Posterior cingulate gyrus (tissue), 11 donors: Measurements from ENCODE around the gene AGO4.
"Not testable (repeated sequence)": the region's sequence is repeated elsewhere in the genome, so short reads cannot be mapped to it uniquely, and the experiment has no call there.

Experiments
- DNase-seq, 10 donors: peaks; one replicate each; pipeline versions ENCODE4 v3.0.0 to v3.0.0-alpha.2; 2020 to 2021; ENCODE audit warnings: mixed read lengths in 3 of 10
- intact Hi-C: fragments of 100-400 bp; cut with DNase I; formaldehyde crosslinking; loops from one replicate; pipeline ENCODE4 v1.15.1; 2023

The AGO4 gene

DNA sequence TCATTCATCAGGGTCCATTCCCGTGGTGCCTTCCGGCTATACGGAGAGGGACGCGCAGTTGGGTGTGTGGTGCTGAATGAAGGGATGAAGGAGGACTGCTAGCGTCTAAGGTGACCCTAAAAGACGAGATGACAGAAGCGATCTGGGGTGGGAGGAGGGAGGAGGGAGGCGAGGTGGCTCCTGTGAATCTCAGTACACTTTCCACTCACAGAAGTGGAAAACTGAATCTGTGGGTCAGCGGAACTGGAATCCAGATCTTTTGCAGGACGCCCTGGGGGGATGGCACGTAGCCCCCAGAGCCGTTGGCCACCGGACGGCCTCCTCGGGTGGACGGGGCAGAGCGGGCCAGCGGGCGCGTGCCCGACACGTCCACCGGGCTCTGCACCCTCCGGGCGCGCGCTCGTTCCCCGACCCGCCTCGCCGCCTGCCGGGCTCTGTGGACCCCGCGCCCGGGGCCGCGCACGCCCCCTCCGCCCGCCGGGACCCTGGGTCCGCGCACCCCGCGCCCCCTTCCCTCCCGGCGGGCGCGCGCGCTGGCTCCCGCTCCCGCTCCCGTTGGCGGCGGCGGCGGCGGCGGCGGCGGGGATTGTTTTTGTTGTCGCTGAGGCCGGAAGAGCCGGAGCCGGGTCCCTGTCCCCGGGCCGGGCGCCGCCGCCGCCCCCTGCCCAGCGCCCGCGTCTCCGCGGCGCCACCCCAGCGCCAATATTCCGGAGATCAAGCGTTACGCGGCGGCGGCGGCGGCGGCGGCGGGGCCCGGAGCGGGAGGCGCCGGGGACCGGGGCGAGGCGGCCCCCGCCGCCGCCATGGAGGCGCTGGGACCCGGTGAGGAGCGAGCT, at the start of gene AGO4:
AGO4 (plus strand) TSS at position 403 of the 836 bp plus-strand sequence; CDS start at position 804, 401 bp downstream.
- DNase-seq: peak; percentile 38 to 94 (median 60)
- intact Hi-C loops: no loop called here

GRCh38 chr1:35762141-35762540, 45.7 kb upstream of the AGO4 start:
- no peak for DNase-seq
- intact Hi-C loops: no loop called here

- intact Hi-C loops: no loop called here
- DNase-seq: no peak
Observed at GRCh38 chr1:35763201-35763600, 44.6 kb upstream of the AGO4 start.

GRCh38 chr1:35764283-35764682, 43.5 kb upstream of the AGO4 start:
- no peak for DNase-seq
- intact Hi-C loops: no loop called here

DNA sequence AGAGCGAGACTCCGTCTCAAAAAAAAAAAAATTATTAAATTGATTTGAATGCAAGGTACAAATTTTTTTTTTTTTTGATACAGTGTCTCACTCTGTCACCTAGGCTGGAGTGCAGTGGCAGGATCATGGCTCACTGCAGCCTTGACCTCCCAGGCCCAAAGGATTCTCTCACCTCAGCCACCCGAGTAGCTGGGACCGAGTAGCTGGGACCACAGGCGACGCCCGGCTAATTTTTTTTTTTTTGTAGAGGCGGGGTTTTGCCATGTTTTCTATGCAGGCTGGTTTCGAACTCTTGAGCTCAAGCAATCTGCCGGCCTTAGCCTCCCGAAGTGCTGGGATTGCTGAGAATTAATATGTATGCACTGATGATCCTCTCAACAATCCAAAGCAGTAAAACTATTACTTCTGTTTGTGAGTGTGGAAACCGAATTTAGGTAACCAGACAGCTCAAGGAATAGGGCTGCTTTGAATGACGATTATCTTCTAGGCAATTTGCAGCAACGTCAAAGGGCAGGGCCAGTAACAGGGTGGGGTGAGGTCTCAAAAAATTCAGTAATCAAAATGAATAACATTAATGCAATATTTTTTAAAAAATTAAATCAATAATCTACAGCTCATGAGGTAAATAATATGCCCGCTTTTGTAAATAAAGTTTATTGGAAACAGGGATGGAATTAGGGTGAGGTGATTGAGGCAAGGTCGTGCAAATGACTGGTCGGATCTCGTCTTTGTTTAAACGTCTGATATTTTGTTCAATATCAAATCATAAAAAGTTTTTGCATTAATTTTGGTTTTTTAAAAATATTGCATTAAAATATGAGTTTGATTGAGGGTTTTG, 39.2 kb upstream of the AGO4 start:
- intact Hi-C loops: no loop called here
- no peak for DNase-seq

- DNase-seq: peak; percentile 52 to 96 (median 70)
- intact Hi-C loops: no loop called here
Observed at GRCh38 chr1:35769188-35769758, 38.5 kb upstream of the AGO4 start.

GRCh38 chr1:35773711-35774110, 34.1 kb upstream of the AGO4 start:
- intact Hi-C loops: loop anchor here (5.0 kb wide), 2 partner anchors 46 to 206 kb away; no protein-coding TSS in a partner anchor
- DNase-seq: no peak

DNA sequence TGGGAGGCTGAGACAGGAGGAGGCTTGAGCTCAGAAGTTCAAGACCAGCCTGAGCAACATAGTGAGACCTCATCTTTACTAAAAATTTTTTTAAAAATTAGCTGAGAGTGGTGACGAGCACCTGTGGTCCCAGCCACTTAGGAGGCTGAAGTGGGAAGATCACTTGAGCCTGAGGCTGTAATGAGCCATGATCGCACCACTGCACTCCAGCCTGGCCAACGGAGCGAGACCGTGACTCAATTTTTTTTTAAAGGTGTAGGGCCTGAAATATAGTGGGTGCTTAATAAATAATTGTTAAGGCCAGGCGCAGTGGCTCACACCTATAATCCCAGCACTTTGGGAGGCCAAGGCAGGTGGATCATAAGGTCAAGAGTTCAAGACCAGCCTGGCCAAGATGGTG, 31.6 kb upstream of the AGO4 start:
- intact Hi-C loops: loop anchor here (5.0 kb wide), 1 partner anchor 324 kb away; no protein-coding TSS in a partner anchor
- not testable (repeated sequence) for DNase-seq

DNA sequence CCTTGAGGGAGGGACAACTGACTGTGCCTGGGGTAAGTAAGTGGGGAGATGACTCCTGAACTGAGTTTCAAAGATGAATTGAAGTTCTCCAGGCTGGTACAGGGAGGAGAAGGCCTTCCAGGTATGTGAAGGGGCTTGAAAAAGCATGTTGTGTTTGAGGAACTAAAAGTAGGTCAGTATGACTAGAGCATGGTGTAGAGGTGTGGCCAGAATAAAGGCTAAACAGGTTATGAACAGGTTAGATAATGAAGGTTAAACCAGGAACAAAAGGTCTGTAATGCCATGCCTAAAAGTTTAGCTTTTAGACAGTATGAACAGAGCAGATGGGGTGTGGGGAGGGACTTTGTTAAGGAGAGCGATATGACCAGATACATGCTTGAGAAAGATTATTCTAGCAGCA, 30.7 kb upstream of the AGO4 start:
- intact Hi-C loops: loop anchor here (5.0 kb wide), 1 partner anchor 325 kb away; no protein-coding TSS in a partner anchor

GRCh38 chr1:35783055-35783583, 24.7 kb upstream of the AGO4 start:
- no peak for DNase-seq
- intact Hi-C loops: no loop called here

More for the DNA sequence above, 30.7 kb upstream of the AGO4 start:
- DNase-seq: no peak

GRCh38 chr1:35784364-35784763, 23.5 kb upstream of the AGO4 start:
- intact Hi-C loops, DNase-seq: not testable (repeated sequence)

DNA sequence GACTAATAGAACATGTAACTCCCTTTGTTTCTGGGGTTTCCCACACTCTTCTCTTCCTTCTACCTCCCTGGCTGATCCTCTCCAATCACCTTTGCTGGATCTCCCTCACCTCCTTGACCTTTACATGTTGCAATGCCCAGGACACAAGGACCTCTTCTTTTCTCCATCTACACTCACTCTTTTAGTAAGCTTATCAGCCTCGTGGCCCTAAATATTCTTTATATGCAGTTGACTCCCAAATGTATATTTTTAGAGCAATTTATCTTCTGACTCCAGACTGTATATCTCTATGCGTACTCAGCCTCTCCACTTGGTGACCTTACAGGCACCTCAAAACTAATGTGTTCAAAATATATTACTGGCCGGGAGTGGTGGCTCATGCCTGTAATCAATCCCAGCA, 19.7 kb upstream of the AGO4 start:
- intact Hi-C loops: no loop called here

DNA sequence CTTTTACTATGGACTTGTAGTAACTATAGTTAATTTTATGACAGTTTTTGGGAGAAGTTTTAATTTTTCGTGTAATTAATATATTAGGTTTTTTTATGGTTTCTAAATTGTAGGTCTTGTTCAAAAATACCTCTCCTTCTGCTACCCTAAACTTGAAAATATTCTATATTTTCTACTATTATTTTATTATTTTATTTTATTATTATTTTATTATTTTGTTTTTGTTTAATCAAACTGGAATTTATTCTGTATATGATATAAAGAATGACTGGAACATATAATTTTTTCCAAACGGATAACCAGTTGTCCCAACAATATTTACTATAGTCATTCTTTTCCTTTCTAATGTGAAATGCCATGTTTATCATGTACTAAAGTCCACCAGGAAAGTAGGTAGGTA, 17.1 kb upstream of the AGO4 start:
- DNase-seq: no peak
- intact Hi-C loops: no loop called here

More for the DNA sequence above, 19.7 kb upstream of the AGO4 start:
- DNase-seq: no peak

DNA sequence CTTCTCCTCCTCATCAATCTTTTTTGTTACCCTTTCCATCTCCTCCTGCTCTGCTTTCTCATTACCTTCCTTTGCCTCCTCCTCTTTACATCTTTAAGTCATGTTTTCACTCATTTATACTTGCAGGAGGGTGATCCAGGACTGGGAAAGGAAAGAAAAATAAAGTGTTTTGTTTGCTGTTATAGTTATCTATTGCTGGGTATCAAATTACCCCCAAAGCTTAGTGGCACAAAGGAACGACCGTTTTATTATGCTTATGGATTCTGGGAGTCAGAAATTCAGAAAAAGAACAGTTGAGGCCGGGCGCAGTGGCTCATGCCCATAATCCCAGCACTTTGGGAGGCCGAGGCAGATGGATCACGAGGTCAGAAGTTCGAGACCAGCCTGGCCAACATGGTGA, 12.5 kb upstream of the AGO4 start:
- no peak for DNase-seq
- intact Hi-C loops: no loop called here

- intact Hi-C loops: no loop called here
- no peak for DNase-seq
Observed at GRCh38 chr1:35797380-35797779, 10.4 kb upstream of the AGO4 start.

DNA sequence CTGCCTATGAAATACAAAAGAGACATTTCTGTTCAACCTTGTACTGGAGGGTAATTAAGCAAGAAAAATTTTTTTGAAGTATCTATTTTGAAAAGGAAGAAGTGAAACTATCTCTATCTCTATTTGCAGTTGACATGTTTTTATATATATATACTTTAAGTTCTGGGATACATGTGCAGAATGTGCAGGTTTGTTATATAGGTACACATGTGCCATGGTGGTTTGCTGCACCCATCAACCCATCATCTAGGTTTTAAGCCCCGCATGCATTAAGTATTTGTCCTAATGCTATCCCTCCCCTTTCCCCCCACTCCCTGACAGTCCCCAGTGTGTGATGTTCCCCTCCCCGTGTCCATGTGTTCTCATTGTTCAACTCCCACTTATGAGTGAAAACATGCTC, 9.8 kb upstream of the AGO4 start:
- intact Hi-C loops, DNase-seq: not testable (repeated sequence)

GRCh38 chr1:35800167-35800887, 7.5 kb upstream of the AGO4 start:
- DNase-seq, intact Hi-C loops: not testable (repeated sequence)

DNA sequence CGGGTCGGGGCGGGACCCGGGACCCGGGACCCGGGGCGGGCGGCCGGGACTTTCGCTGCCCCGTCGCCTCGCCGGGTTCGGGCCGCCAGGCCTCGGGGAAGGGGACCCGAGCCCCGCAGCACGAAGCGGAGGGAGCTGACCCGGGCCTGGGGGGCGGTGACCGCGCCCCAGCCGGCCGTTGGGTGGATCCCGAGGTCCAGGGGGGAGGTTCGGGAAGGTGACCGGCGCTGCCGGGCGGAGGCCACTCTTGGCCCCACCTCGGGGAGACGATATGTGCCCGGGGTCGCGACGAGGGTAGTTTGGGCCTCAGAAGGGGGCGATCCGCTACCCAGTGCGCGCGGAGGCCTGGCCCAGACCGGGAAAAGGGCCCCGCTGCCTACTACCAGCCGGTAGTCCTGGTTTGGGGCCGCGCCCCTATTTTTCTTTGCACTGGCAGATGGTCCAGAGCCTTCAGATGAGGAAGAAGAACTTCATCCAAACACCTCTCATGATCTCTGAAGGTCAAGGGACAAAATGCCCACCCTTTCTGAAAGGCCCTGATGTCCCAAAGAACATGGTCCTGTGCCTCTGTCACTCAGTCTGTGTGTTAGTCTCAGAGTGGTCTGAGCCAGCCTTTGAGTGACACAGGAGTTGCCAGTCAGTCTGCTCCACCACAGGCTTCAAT, 766 bp downstream of the AGO4 start:
- intact Hi-C loops: no loop called here
- DNase-seq: peak in 7 of 10 donors; percentile 9 to 81 (median 19)
